Effector CD4-positive, alpha-beta T cell (primary cell): ENCODE data around the gene U2AF2.

Experiments
- DNase-seq: peaks from one replicate; pipeline ENCODE4 v3.0.0-alpha.2; 2020

U2AF2 gene

GRCh38 chr19:55643887-55644176 lies 11.0 kb upstream of the U2AF2 start:
- no peak for DNase-seq

GRCh38 chr19:55644191-55644833 lies 10.5 kb upstream of the U2AF2 start:
- no peak for DNase-seq

GRCh38 chr19:55644842-55645511 lies 9.9 kb upstream of the U2AF2 start:
- DNase-seq = no peak

GRCh38 chr19:55645512-55645881 lies 9.3 kb upstream of the U2AF2 start:
- no peak for DNase-seq

GRCh38 chr19:55646889-55647731 lies 7.7 kb upstream of the U2AF2 start:
- DNase-seq = no peak

- no peak for DNase-seq
These were observed 6.9 kb upstream of the U2AF2 start, which contains the start of gene CCDC106 for GRCh38 chr19:55647732-55648584. Gene CCDC106, plus strand, starts transcription at chr19:55648212. Its CDS starts 835 bp downstream, at chr19:55649047.

- DNase-seq = no peak
These were observed 6.1 kb upstream of the U2AF2 start for GRCh38 chr19:55648585-55649267.

- DNase-seq = no peak
These were observed 5.3 kb upstream of the U2AF2 start for GRCh38 chr19:55649268-55650125.

GRCh38 chr19:55650126-55650557 lies 4.7 kb upstream of the U2AF2 start:
- DNase-seq = no peak

GRCh38 chr19:55650602-55651230 lies 4.1 kb upstream of the U2AF2 start:
- no peak for DNase-seq

GRCh38 chr19:55651236-55651635 lies 3.6 kb upstream of the U2AF2 start:
- no peak for DNase-seq

- no peak for DNase-seq
These were observed 2.3 kb upstream of the U2AF2 start for GRCh38 chr19:55652311-55653128.

- peak; percentile 100 for DNase-seq
These were observed 1.0 kb upstream of the U2AF2 start for GRCh38 chr19:55653651-55654322.

GRCh38 chr19:55654323-55654867 lies 440 bp upstream of the U2AF2 start:
- DNase-seq = peak; percentile 100

- DNase-seq = no peak
These were observed 809 bp downstream of the U2AF2 start for GRCh38 chr19:55655648-55656040.

- DNase-seq = no peak
These were observed 1.7 kb downstream of the U2AF2 start for GRCh38 chr19:55656552-55656951.

GRCh38 chr19:55656988-55657747 lies 2.3 kb downstream of the U2AF2 start:
- DNase-seq = no peak

- no peak for DNase-seq
These were observed 4.1 kb downstream of the U2AF2 start for GRCh38 chr19:55658846-55659459.
